ENCODE data around the gene CLDN34. TPM values are rescaled to one million over a fixed set of nuclear protein-coding genes. Genes with fewer than 3 reads are reported as not detected.

Gene CLDN34
- total RNA-seq, 6 donors from 2014 or later = 0.27 to 1.5 (median 0.55) TPM; not detected in 1

DNA sequence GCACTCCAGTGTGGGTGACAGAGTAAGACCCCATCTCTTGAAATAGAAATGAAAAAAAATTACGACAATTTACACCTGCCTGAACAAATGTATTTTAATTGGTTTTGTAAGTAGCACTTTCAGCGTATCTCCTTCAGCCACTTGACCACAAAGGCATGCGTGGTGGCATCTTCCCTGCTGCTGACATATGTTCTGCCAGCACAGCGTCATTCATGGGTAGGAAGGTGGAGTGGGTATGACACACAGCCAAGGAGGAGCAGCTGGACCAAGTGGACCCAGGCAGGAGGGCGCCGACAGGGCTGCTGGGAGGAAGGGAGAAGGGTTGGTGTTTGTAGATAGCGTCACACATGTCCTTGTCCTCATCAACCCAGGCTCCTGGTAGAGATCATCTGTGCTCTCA lies 28.6 kb upstream of the CLDN34 start:
- Histone ChIP-seq H3K4me3 (no peak overlapping the region), H3K27me3 (no peaks in the 10 kb centered on the region), H3K9me3 (no peaks in the 10 kb centered on the region), H3K36me3 (peaks cover 0 to 6% (median 3%) of the 10 kb centered on the region in 4 donors), H3K27ac (no peak overlapping the region), H3K4me1 (no peaks in the 10 kb centered on the region)
- ATAC-seq (ENCODE audit: low FRiP score in 2 of 2) (no peak), DNase-seq (no peak)
- 79 to 93% methylated on average over 5 to 7 of the region's 7 CpGs for WGBS, 2 donors
- no peak for TF ChIP-seq EP300 (IDR thresholded peaks at IDR 0.05)
- TF ChIP-seq POLR2AphosphoS5 (IDR thresholded peaks at IDR 0.05) = no peak
- no peak for TF ChIP-seq CTCF (IDR thresholded peaks at IDR 0.05)
- no peak for TF ChIP-seq POLR2A (IDR thresholded peaks at IDR 0.05)

DNA sequence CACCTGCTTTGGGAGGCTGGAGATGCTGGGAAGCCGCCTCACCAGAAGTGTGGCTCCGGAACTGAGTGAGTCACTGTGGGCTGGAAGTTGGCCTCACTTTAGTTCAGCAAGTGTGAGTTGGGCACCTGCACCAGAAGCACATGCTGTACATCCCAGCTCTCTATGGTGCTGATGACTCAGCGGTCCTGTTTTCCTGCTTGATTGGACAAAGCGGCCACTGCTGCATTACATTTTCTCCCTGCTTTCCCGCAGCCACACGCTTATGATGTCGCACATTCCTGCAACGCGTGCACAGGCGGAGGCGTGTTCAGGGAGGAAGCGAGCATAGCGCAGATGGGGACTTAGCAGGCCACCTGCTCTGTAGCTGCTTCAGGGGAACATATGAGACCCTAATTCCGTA lies 26.7 kb upstream of the CLDN34 start:
- TF ChIP-seq CTCF (IDR thresholded peaks at IDR 0.05) (no peak), POLR2AphosphoS5 (IDR thresholded peaks at IDR 0.05) (no peak), EP300 (IDR thresholded peaks at IDR 0.05) (no peak), POLR2A (IDR thresholded peaks at IDR 0.05) (no peak)
- Histone ChIP-seq H3K27me3 (no peaks in the 10 kb centered on the region), H3K27ac (no peak overlapping the region), H3K36me3 (peaks cover 0 to 6% (median 3%) of the 10 kb centered on the region in 4 donors), H3K4me3 (no peak overlapping the region), H3K4me1 (no peaks in the 10 kb centered on the region), H3K9me3 (no peaks in the 10 kb centered on the region)
- ATAC-seq (ENCODE audit: low FRiP score in 2 of 2) (no peak), DNase-seq (no peak)
- 90% methylated on average over 14 of the region's 14 CpGs; no CpG with 5 or more reads in 1 of the 2 donors for WGBS, 2 donors

- TF ChIP-seq CTCF (IDR thresholded peaks at IDR 0.05) = no peak
- TF ChIP-seq POLR2AphosphoS5 (IDR thresholded peaks at IDR 0.05) = no peak
- no peak for TF ChIP-seq EP300 (IDR thresholded peaks at IDR 0.05)
- TF ChIP-seq POLR2A (IDR thresholded peaks at IDR 0.05) = no peak
- no peak overlapping the region for H3K4me3 ChIP-seq
- WGBS, 2 donors = 80 to 89% methylated on average over 2 to 6 of the region's 6 CpGs
- no peak for DNase-seq
- no peak for ATAC-seq (ENCODE audit: low FRiP score in 2 of 2)
- H3K4me1 ChIP-seq = no peaks in the 10 kb centered on the region
- no peak overlapping the region for H3K27ac ChIP-seq
- no peaks in the 10 kb centered on the region for H3K9me3 ChIP-seq
- peaks cover 0 to 6% (median 3%) of the 10 kb centered on the region in 4 donors for H3K36me3 ChIP-seq
- H3K27me3 ChIP-seq = no peaks in the 10 kb centered on the region
These were observed 25.1 kb upstream of the CLDN34 start for GRCh38 chrX:9942086-9942485.

- Histone ChIP-seq H3K27ac (no peak overlapping the region), H3K27me3 (no peaks in the 10 kb centered on the region), H3K9me3 (no peaks in the 10 kb centered on the region), H3K36me3 (peaks cover 0 to 12% (median 3%) of the 10 kb centered on the region in 4 donors), H3K4me3 (no peak overlapping the region), H3K4me1 (no peaks in the 10 kb centered on the region)
- TF ChIP-seq POLR2AphosphoS5 (IDR thresholded peaks at IDR 0.05) (no peak), POLR2A (IDR thresholded peaks at IDR 0.05) (no peak), EP300 (IDR thresholded peaks at IDR 0.05) (no peak), CTCF (IDR thresholded peaks at IDR 0.05) (no peak)
- no peak for ATAC-seq (ENCODE audit: low FRiP score in 2 of 2)
- 90 to 96% methylated on average over 5 of the region's 5 CpGs for WGBS, 2 donors
- no peak for DNase-seq
These were observed 23.7 kb upstream of the CLDN34 start for GRCh38 chrX:9943420-9943819.

DNA sequence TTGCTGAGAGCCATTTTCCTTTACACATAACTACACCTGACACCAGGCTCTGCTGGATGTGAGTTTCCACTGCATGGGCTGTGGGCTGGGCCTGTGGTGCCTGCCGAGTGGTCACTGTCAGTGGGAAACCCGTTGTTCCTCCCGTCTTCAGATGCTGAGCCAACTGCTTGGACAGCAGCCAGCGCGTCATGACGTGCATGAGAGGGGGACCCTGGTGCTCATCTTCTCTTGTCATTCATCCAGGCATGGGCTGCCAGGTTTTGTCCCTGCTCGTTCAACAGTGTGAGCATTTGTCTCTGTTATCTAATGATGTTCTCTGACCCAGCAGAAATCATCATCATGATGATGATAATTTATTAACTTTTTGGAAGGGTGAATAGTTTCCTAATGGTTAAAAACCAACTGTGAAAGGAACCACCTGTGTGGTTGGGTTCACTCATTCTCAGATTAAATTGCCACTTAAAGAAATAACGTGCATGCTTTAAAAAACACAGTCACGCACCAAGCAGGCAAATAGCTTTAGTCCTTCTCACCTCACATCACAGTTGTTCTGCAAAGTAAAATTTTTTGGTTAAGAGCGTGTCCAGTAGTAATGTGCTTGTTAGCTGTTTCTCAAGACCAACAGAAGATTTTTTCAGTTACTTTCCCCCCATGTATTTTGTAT lies 19.9 kb upstream of the CLDN34 start:
- ATAC-seq (ENCODE audit: low FRiP score in 2 of 2) (no peak), DNase-seq (no peak)
- Histone ChIP-seq H3K4me3 (no peak overlapping the region), H3K27me3 (no peaks in the 10 kb centered on the region), H3K9me3 (no peaks in the 10 kb centered on the region), H3K27ac (no peak overlapping the region), H3K4me1 (no peaks in the 10 kb centered on the region), H3K36me3 (peaks cover 0 to 5% (median 0%) of the 10 kb centered on the region in 4 donors)
- TF ChIP-seq POLR2AphosphoS5 (IDR thresholded peaks at IDR 0.05) (no peak), POLR2A (IDR thresholded peaks at IDR 0.05) (no peak)
- 64 to 69% methylated on average over 5 to 10 of the region's 10 CpGs for WGBS, 2 donors

Data from upper lobe of left lung (tissue), 6 donors.